Loucy (cell line): ENCODE data around the gene EML2.

Experiments
- H2AFZ ChIP-seq: fragments of 200-600 bp; sonication (generic); 2 replicates; pipeline ENCODE4 v1.6.0; 2016; ENCODE audit warnings: antibody characterized with exemption, mild to moderate bottlenecking, low read length, moderate library complexity
- H3F3A ChIP-seq: fragments of 200-600 bp; 2 replicates; pipeline ENCODE4 v1.6.0; 2016; ENCODE audit warnings: antibody characterized with exemption, low read depth, mild to moderate bottlenecking
- H3K27me3 ChIP-seq: fragments of 200-600 bp; sonication (generic); 2 replicates; pipeline ENCODE4 v1.6.1; 2014; ENCODE audit warnings: low read length, mild to moderate bottlenecking; ENCODE audit not compliant: insufficient read depth, poor library complexity, severe bottlenecking
- H3K36me3 ChIP-seq: fragments of 200-600 bp; sonication (generic); 2 replicates; pipeline ENCODE4 v1.6.1; 2016; ENCODE audit warnings: low read length; ENCODE audit not compliant: insufficient read depth
- H3K4me1 ChIP-seq: fragments of 200-600 bp; sonication (generic); 2 replicates; pipeline ENCODE4 v1.5.1; 2014; ENCODE audit warnings: low read length, mild to moderate bottlenecking; ENCODE audit not compliant: insufficient read depth, poor library complexity, severe bottlenecking
- H3K4me2 ChIP-seq: fragments of 200-600 bp; sonication (generic); 2 replicates; pipeline ENCODE4 v1.6.0; 2014; ENCODE audit warnings: antibody characterized with exemption, low read length, low read depth, mild to moderate bottlenecking; ENCODE audit not compliant: poor library complexity, severe bottlenecking
- H3K4me3 ChIP-seq: fragments of 200-600 bp; sonication (generic); 2 replicates; pipeline ENCODE4 v1.5.1; 2014; ENCODE audit warnings: low read length, mild to moderate bottlenecking, mixed read lengths; ENCODE audit not compliant: poor library complexity, severe bottlenecking
- H3K79me2 ChIP-seq: fragments of 200-600 bp; sonication (generic); 2 replicates; pipeline ENCODE4 v1.6.1; 2014; ENCODE audit warnings: low read length; ENCODE audit not compliant: insufficient read depth
- H3K9ac ChIP-seq: fragments of 200-600 bp; sonication (generic); 2 replicates; pipeline ENCODE4 v1.6.0; 2014; ENCODE audit warnings: mild to moderate bottlenecking, low read depth, low read length, moderate library complexity; ENCODE audit not compliant: poor library complexity, severe bottlenecking
- H3K9me2 ChIP-seq: fragments of 200-600 bp; sonication (generic); replicated peaks from 2 replicates; pipeline ENCODE4 v1.6.1; 2016; ENCODE audit warnings: low read depth, low read length, mixed read lengths
- H3K9me3 ChIP-seq: fragments of 200-600 bp; sonication (generic); 2 replicates; pipeline ENCODE4 v1.6.1; 2014; ENCODE audit warnings: mild to moderate bottlenecking, antibody characterized with exemption, low read length, low read depth; ENCODE audit not compliant: insufficient read depth
- H4K20me1 ChIP-seq: fragments of 200-600 bp; sonication (generic); 2 replicates; pipeline ENCODE4 v1.6.0; 2014; ENCODE audit warnings: antibody characterized with exemption, low read length, mild to moderate bottlenecking; ENCODE audit not compliant: insufficient read depth, poor library complexity, severe bottlenecking
- CTCF ChIP-seq: fragments of 200-600 bp; sonication (generic); conservative IDR thresholded peaks from 2 replicates; pipeline ENCODE4 v1.5.1; 2014; ENCODE audit warnings: mild to moderate bottlenecking, antibody characterized with exemption, low read length
- EZH2phosphoT487 ChIP-seq: fragments of 200-600 bp; IDR thresholded peaks from 2 replicates; pipeline ENCODE4 v1.6.1; 2018; ENCODE audit warnings: antibody characterized with exemption, mild to moderate bottlenecking, moderate library complexity, borderline replicate concordance

EML2 gene

GRCh38 chr19:45591638-45592005 lies 47.6 kb downstream of the EML2 start:
- Histone ChIP-seq H3K9me2 (no peaks in the 10 kb centered on the region), H3K36me3 (no peaks in the 10 kb centered on the region), H3K79me2 (no peaks in the 10 kb centered on the region), H3K4me1 (no peaks in the 10 kb centered on the region), H3K9me3 (no peaks in the 10 kb centered on the region), H3K4me2 (no peak overlapping the region), H4K20me1 (no peaks in the 10 kb centered on the region), H2AFZ (no peak overlapping the region), H3K4me3 (no peak overlapping the region), H3K27me3 (no peaks in the 10 kb centered on the region), H3K9ac (no peak overlapping the region), H3F3A (no peaks in the 10 kb centered on the region)
- TF ChIP-seq CTCF (no peak), EZH2phosphoT487 (no peak)

GRCh38 chr19:45591004-45591637 lies 48.1 kb downstream of the EML2 start:
- H2AFZ ChIP-seq, result no peak overlapping the region
- no peaks in the 10 kb centered on the region for H3K36me3 ChIP-seq
- no peaks in the 10 kb centered on the region for H3F3A ChIP-seq
- TF ChIP-seq EZH2phosphoT487 (no peak), CTCF (peak; percentile 32)
- no peaks in the 10 kb centered on the region for H3K9me3 ChIP-seq
- no peaks in the 10 kb centered on the region for H3K4me1 ChIP-seq
- H3K4me3 ChIP-seq, result no peak overlapping the region
- no peaks in the 10 kb centered on the region for H3K9me2 ChIP-seq
- no peaks in the 10 kb centered on the region for H3K79me2 ChIP-seq
- no peaks in the 10 kb centered on the region for H4K20me1 ChIP-seq
- H3K4me2 ChIP-seq, result no peak overlapping the region
- no peaks in the 10 kb centered on the region for H3K27me3 ChIP-seq
- H3K9ac ChIP-seq, result no peak overlapping the region

- Histone ChIP-seq H2AFZ (no peak overlapping the region), H3K4me1 (peaks cover 2% of the 10 kb centered on the region), H3K4me2 (no peak overlapping the region), H3K36me3 (no peaks in the 10 kb centered on the region), H3K27me3 (no peaks in the 10 kb centered on the region), H3K9ac (no peak overlapping the region), H3K4me3 (no peak overlapping the region), H3K79me2 (no peaks in the 10 kb centered on the region), H3F3A (no peaks in the 10 kb centered on the region), H3K9me3 (no peaks in the 10 kb centered on the region), H4K20me1 (no peaks in the 10 kb centered on the region), H3K9me2 (no peaks in the 10 kb centered on the region)
- TF ChIP-seq EZH2phosphoT487 (no peak), CTCF (no peak)
These were observed 48.7 kb downstream of the EML2 start for GRCh38 chr19:45590300-45591003.
